IMR-90 (cell line): ENCODE data around the gene ECT2. TPM values are rescaled to one million over a fixed set of nuclear protein-coding genes. Genes with fewer than 3 reads are reported as not detected.

Experiments
- ATAC-seq: fragments of 200-7000 bp; cut with Tn5 transposase; 2 replicates; pipeline ENCODE4 v1.9.1; 2020; ENCODE audit warnings: low read depth, mild to moderate bottlenecking, moderate library complexity
- BruUV-seq: library from RNA; stranded (reverse); fragments of 400-500 nt; replicated peaks from 2 replicates; lab custom pipeline; 2021; lab: Mats Ljungman, UMichigan
- CTCF ChIA-PET: fragments of 300-600 bp; formaldehyde crosslinking; extraction: SDS; loops from one replicate; lab custom pipeline; 2021; ENCODE audit warnings: antibody characterized with exemption; lab: Yijun Ruan, JAX
- POLR2A ChIA-PET: fragments of 300-600 bp; sonication (Branson Sonifier 250); formaldehyde crosslinking; loops from one replicate; lab custom pipeline; 2022; ENCODE audit warnings: antibody characterized with exemption; ENCODE audit not compliant: unreplicated experiment; lab: Charles Lee
- DNase-seq: peaks from one replicate; pipeline ENCODE4 v3.0.0; 2013
- H2AFZ ChIP-seq: replicated peaks from 2 replicates; pipeline ENCODE3; 2013; ENCODE audit warnings: low read length, mild to moderate bottlenecking; ENCODE audit not compliant: poor library complexity
- H2AK5ac ChIP-seq: 2 replicates; pipeline ENCODE4 v1.6.1; 2013; ENCODE audit warnings: low read depth, low read length, inconsistent platforms
- H2AK9ac ChIP-seq: replicated peaks from 2 replicates; pipeline ENCODE3; 2013; ENCODE audit warnings: mild to moderate bottlenecking, low read depth, low read length, moderate library complexity; ENCODE audit not compliant: poor library complexity
- H2BK120ac ChIP-seq: 2 replicates; pipeline ENCODE4 v1.6.1; 2013; ENCODE audit warnings: low read depth, low read length, inconsistent platforms
- H2BK15ac ChIP-seq: 3 replicates; pipeline ENCODE4 v1.6.1; 2013; ENCODE audit warnings: low read depth, low read length, inconsistent platforms
- H2BK20ac ChIP-seq: 2 replicates; pipeline ENCODE4 v1.6.1; 2013; ENCODE audit warnings: low read depth, mild to moderate bottlenecking, inconsistent platforms, low read length, moderate library complexity
- H2BK5ac ChIP-seq: 2 replicates; pipeline ENCODE4 v1.6.1; 2013; ENCODE audit warnings: mild to moderate bottlenecking, low read depth, low read length, inconsistent platforms; ENCODE audit not compliant: poor library complexity, severe bottlenecking
- H3K14ac ChIP-seq: replicated peaks from 2 replicates; pipeline ENCODE4 v1.6.1; 2013; ENCODE audit warnings: low read depth, low read length, inconsistent platforms
- H3K18ac ChIP-seq: 2 replicates; pipeline ENCODE4 v1.6.1; 2013; ENCODE audit warnings: low read depth, low read length, control low read depth
- H3K23ac ChIP-seq: 2 replicates; pipeline ENCODE4 v1.6.1; 2013; ENCODE audit warnings: low read depth, low read length, inconsistent platforms
- H3K27ac ChIP-seq: 2 replicates; pipeline ENCODE4 v1.5.1; 2013; ENCODE audit warnings: mild to moderate bottlenecking, control low read depth, low read length; ENCODE audit not compliant: insufficient read depth
- H3K27me3 ChIP-seq: 2 replicates; pipeline ENCODE4 v1.6.1; 2013; ENCODE audit warnings: low read length; ENCODE audit not compliant: control insufficient read depth, insufficient read depth
- H3K36me3 ChIP-seq: 2 replicates; pipeline ENCODE4 v1.6.1; 2013; ENCODE audit warnings: low read length, mixed read lengths; ENCODE audit not compliant: control insufficient read depth, insufficient read depth
- H3K4ac ChIP-seq: 2 replicates; pipeline ENCODE4 v1.6.1; 2013; ENCODE audit warnings: low read depth, low read length, inconsistent platforms
- H3K4me1 ChIP-seq: 2 replicates; pipeline ENCODE4 v1.6.1; 2013; ENCODE audit warnings: low read length, mixed read lengths; ENCODE audit not compliant: control insufficient read depth, insufficient read depth
- H3K4me2 ChIP-seq: 2 replicates; pipeline ENCODE4 v1.6.1; 2013; ENCODE audit warnings: low read depth, mild to moderate bottlenecking, control low read depth, low read length, moderate library complexity
- H3K4me3 ChIP-seq: 2 replicates; pipeline ENCODE4 v1.5.1; 2013; ENCODE audit warnings: low read depth, mild to moderate bottlenecking, control low read depth, low read length, moderate library complexity; ENCODE audit not compliant: insufficient read depth
- H3K56ac ChIP-seq: 2 replicates; pipeline ENCODE4 v1.6.1; 2013; ENCODE audit warnings: low read length, inconsistent platforms; ENCODE audit not compliant: insufficient read depth; ENCODE audit errors: extremely low read depth
- H3K79me1 ChIP-seq, 2 experiments: 2 replicates each; pipeline ENCODE4 v1.6.1; 2013; ENCODE audit warnings: low read length in 2 of 2, inconsistent platforms in 1 of 2, low read depth in 1 of 2
- H3K9ac ChIP-seq: 2 replicates; pipeline ENCODE4 v1.6.1; 2013; ENCODE audit warnings: low read depth, low read length, control low read depth
- H3K9me1 ChIP-seq: 2 replicates; pipeline ENCODE4 v1.6.1; 2013; ENCODE audit warnings: low read length, inconsistent platforms; ENCODE audit not compliant: insufficient read depth
- H3K9me3 ChIP-seq: 2 replicates; pipeline ENCODE4 v1.6.1; 2013; ENCODE audit warnings: low read length; ENCODE audit not compliant: control insufficient read depth, insufficient read depth
- H4K20me1 ChIP-seq: 2 replicates; pipeline ENCODE4 v1.6.1; 2013; ENCODE audit warnings: low read length, inconsistent platforms; ENCODE audit not compliant: insufficient read depth
- H4K5ac ChIP-seq: 2 replicates; pipeline ENCODE4 v1.6.1; 2013; ENCODE audit warnings: mild to moderate bottlenecking, low read depth, low read length, control low read depth
- H4K8ac ChIP-seq, 2 experiments: 2 replicates each; pipeline ENCODE4 v1.6.1; 2013; ENCODE audit warnings: low read depth in 2 of 2, low read length in 2 of 2, control low read depth in 1 of 2, inconsistent platforms in 1 of 2
- H4K91ac ChIP-seq: 2 replicates; pipeline ENCODE4 v1.6.1; 2013; ENCODE audit warnings: low read depth, low read length, inconsistent platforms; ENCODE audit not compliant: insufficient read depth
- CEBPB ChIP-seq: IDR thresholded peaks from 2 replicates; pipeline ENCODE4 v1.6.1; 2012; ENCODE audit warnings: low read depth, low read length, improper control_type of control experiment
- CHD1 ChIP-seq: IDR thresholded peaks from 2 replicates; pipeline ENCODE4 v1.6.1; 2012; ENCODE audit warnings: low read depth, low read length, improper control_type of control experiment
- MAFK ChIP-seq: IDR thresholded peaks from 2 replicates; pipeline ENCODE4 v1.6.1; 2012; ENCODE audit warnings: low read depth, low read length, improper control_type of control experiment
- NFE2L2 ChIP-seq: fragments of 150-350 bp; IDR thresholded peaks from 2 replicates; pipeline ENCODE4 v1.6.1; 2016; ENCODE audit warnings: low read depth, mild to moderate bottlenecking, low read length
- RCOR1 ChIP-seq: IDR thresholded peaks from 2 replicates; pipeline ENCODE4 v1.6.1; 2012; ENCODE audit warnings: mild to moderate bottlenecking, low read length, improper control_type of control experiment; ENCODE audit not compliant: insufficient replicate concordance
- RFX5 ChIP-seq: IDR thresholded peaks from 2 replicates; pipeline ENCODE4 v1.8.0; 2012; ENCODE audit warnings: low read depth, mild to moderate bottlenecking, low read length, moderate library complexity
- SMC3 ChIP-seq: fragments of 150-350 bp; IDR thresholded peaks from 2 replicates; pipeline ENCODE4 v1.6.1; 2016; ENCODE audit warnings: low read depth, mild to moderate bottlenecking, antibody characterized with exemption, low read length, moderate library complexity
- WGBS, 2 experiments: methylation state at CpG; one replicate each; pipeline versions ENCODE4 v1.1.5 to v1.1.7; 2013; ENCODE audit warnings: missing lambda C conversion rate in 2 of 2; ENCODE audit not compliant: insufficient read length in 1 of 2; ENCODE audit errors: extremely low coverage in 2 of 2; 5-methylcytosine and 5-hydroxymethylcytosine counted together
- dilution Hi-C: fragments of 300-500 bp; cut with HindIII; formaldehyde crosslinking; loops from one replicate; pipeline ENCODE4 v1.14.3; 2018; ENCODE audit warnings: low sequenced_read_pairs; ENCODE audit not compliant: unreplicated experiment
- in situ Hi-C: fragments of 300-500 bp; cut with MboI; formaldehyde crosslinking; loops from 3 replicates; pipeline ENCODE4 v1.14.3; 2019; ENCODE audit warnings: low sequenced_read_pairs, inconsistent platforms, mixed read lengths
- intact Hi-C: fragments of 100-400 bp; cut with micrococcal nuclease; formaldehyde crosslinking; loops from 2 replicates; pipeline ENCODE4 v1.10.0; 2022
- polyA plus RNA-seq, 3 experiments: library from polyadenylated mRNA; depleted of rRNA; stranded (reverse); fragments of >200 nt; gene quantifications; 2 replicates each; pipeline ENCODE4 v1.2.3, GENCODE V29; 2012; ENCODE audit warnings: low replicate concordance in 1 of 3
- total RNA-seq: library from RNA; depleted of rRNA; stranded (reverse); fragments of >200 nt; gene quantifications from 2 replicates; pipeline ENCODE4 v1.2.3, GENCODE V29; 2012
- TF ChIP-seq, protein P1 (sequence below): fragments of 150-350 bp; IDR thresholded peaks from 2 replicates; pipeline ENCODE4 v1.6.1; 2016; ENCODE audit warnings: low read depth, mild to moderate bottlenecking, low read length, moderate library complexity, borderline replicate concordance

Gene ECT2
- total and polyA plus RNA-seq, 2 of the 4 experiments (the other 2 are of a cell fraction) = 18.1 to 37.8 TPM

DNA sequence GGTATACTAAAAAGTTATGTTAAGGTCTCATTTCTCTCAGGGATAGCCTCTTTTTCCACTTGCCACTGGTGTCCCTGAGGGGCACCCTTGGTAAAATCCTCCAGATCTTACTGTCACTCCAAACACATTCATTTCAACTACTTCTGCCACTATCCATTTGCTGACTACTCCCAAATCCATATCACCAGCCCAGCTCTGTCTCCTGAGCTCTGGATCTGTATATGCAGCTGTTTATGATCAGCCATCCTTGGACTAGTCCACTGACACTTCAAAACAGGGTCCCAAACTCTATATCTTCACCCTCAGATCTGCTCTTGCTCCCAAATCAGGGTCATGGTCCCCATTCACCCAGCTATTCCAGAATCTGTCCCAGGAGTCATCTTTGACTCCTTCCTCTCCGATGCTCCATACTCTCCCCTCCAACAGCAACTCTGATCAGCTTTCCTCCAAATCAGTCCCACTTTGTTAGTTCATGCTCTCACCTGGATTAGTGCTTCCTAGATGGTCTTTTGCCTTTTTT, 49.5 kb upstream of the ECT2 start:
- no peaks in the 10 kb centered on the region for H3K27me3 ChIP-seq
- no peak overlapping the region for H3K4me3 ChIP-seq
- H3K9me3 ChIP-seq = no peaks in the 10 kb centered on the region
- no peak overlapping the region for H4K5ac ChIP-seq
- no peak for ATAC-seq
- peaks cover 2% of the 10 kb centered on the region; the same call in 1 of the 2 replicates for H3K4me1 ChIP-seq
- no peak overlapping the region for H2BK15ac ChIP-seq
- H2AFZ ChIP-seq = no peak overlapping the region
- dilution Hi-C loops (no loop called here), intact Hi-C loops (no loop called here), in situ Hi-C loops (no loop called here)
- H3K9ac ChIP-seq = no peak overlapping the region
- H4K20me1 ChIP-seq = peaks cover 9% of the 10 kb centered on the region
- H2AK9ac ChIP-seq = no peak overlapping the region
- ChIA-PET POLR2A (no interaction called here), CTCF (interaction anchor here (1.4 kb wide), 1 partner anchor 10 kb away, joined by 3 read pairs; the partner anchor contains the start of gene NCEH1)
- TF ChIP-seq, protein P1, sequence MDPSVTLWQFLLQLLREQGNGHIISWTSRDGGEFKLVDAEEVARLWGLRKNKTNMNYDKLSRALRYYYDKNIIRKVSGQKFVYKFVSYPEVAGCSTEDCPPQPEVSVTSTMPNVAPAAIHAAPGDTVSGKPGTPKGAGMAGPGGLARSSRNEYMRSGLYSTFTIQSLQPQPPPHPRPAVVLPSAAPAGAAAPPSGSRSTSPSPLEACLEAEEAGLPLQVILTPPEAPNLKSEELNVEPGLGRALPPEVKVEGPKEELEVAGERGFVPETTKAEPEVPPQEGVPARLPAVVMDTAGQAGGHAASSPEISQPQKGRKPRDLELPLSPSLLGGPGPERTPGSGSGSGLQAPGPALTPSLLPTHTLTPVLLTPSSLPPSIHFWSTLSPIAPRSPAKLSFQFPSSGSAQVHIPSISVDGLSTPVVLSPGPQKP = no peak
- TF ChIP-seq CHD1 = no peak
- TF ChIP-seq RFX5 = no peak
- no peak for TF ChIP-seq NFE2L2
- no peak for TF ChIP-seq MAFK
- TF ChIP-seq SMC3 = no peak
- TF ChIP-seq RCOR1 = no peak
- TF ChIP-seq CEBPB = no peak
- no peak overlapping the region for H3K4ac ChIP-seq
- H3K14ac ChIP-seq = no peak overlapping the region
- H2BK5ac ChIP-seq = no peak overlapping the region
- H3K23ac ChIP-seq = 0 out of 2 replicates have a peak overlapping the region, but pooled peaks have one; percentile 3
- H2BK120ac ChIP-seq = no peak overlapping the region
- BruUV-seq = no TSS peak
- no peak overlapping the region for H3K56ac ChIP-seq
- H3K27ac ChIP-seq = no peak overlapping the region
- no peak overlapping the region for H2BK20ac ChIP-seq
- no peak for DNase-seq
- no peak overlapping the region for H4K91ac ChIP-seq
- peaks cover 41 to 59% of the 10 kb centered on the region in 2 experiments for H3K79me1 ChIP-seq
- H3K18ac ChIP-seq = no peak overlapping the region
- WGBS, 2 experiments = no CpG with 5 or more reads among the region's 1 CpG
- H2AK5ac ChIP-seq = no peak overlapping the region
- peaks cover 21% of the 10 kb centered on the region; the same call in 1 of the 2 replicates for H3K9me1 ChIP-seq
- no peak overlapping the region for H3K4me2 ChIP-seq
- H3K36me3 ChIP-seq = no peaks in the 10 kb centered on the region
- no peak overlapping the region for H4K8ac ChIP-seq
